Sciatic nerve (tissue), 2 donors: Measurements from ENCODE around the gene PDGFB. TPM values are rescaled to one million over a fixed set of nuclear protein-coding genes. Genes with fewer than 3 reads are reported as not detected.

Experiments
- ATAC-seq: fragments of 200-7000 bp; cut with Tn5 transposase; one replicate; pipeline ENCODE4 v1.9.1; 2020; ENCODE audit warnings: mild to moderate bottlenecking, moderate library complexity
- DNase-seq: peaks from one replicate; pipeline ENCODE4 v3.0.0-alpha.2; 2020; ENCODE audit warnings: low spot score
- intact Hi-C: fragments of 100-400 bp; cut with DNase I; formaldehyde crosslinking; loops from one replicate; pipeline ENCODE4 v1.14.2; 2022
- total RNA-seq: library from RNA; stranded (reverse); fragmentation: NEBNext Ultra II Directional; extraction: Animal tissue kit (Norgen Biotek cat#: 25700); gene quantifications from one replicate; pipeline ENCODE4 v1.2.1, GENCODE V29; 2021
- donor health status: DM: no; HTN: no; CAD: no.
- donor health status: DM: no; HTN: no; CAD: no.

PDGFB gene
- total RNA-seq, 1 donor from 2014 or later, result 24.2 TPM

DNA sequence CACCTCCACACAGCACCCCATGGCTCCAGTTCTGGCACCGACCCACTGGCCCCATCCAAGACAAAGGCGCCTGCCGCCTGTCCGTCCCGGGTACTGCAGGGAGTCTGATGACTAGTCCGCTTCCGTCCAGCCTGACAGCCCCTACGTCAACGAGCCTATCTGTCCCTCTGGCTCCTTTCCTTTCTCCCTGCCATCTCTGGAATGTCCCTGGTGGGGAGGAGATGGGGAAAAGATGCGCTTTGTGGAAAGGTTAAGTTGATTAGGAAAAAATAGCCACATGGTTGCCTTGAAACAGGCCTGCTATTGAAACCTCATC is 10.4 kb downstream of the PDGFB start:
- intact Hi-C loops, result loop anchor here (5.0 kb wide), 1 partner anchor 47 kb away; no protein-coding TSS in a partner anchor

GRCh38 chr22:39233710-39234471 is 10.9 kb downstream of the PDGFB start:
- ATAC-seq (peak; percentile 16), DNase-seq (no peak)
- intact Hi-C loops, result loop anchor here (5.0 kb wide), 1 partner anchor 47 kb away; no protein-coding TSS in a partner anchor

More for the DNA sequence above, 10.4 kb downstream of the PDGFB start:
- peak; percentile 44 for ATAC-seq
- no peak for DNase-seq

GRCh38 chr22:39232806-39233709 is 11.7 kb downstream of the PDGFB start:
- intact Hi-C loops, result loop anchor here (5.0 kb wide), 1 partner anchor 46 kb away; no protein-coding TSS in a partner anchor

DNA sequence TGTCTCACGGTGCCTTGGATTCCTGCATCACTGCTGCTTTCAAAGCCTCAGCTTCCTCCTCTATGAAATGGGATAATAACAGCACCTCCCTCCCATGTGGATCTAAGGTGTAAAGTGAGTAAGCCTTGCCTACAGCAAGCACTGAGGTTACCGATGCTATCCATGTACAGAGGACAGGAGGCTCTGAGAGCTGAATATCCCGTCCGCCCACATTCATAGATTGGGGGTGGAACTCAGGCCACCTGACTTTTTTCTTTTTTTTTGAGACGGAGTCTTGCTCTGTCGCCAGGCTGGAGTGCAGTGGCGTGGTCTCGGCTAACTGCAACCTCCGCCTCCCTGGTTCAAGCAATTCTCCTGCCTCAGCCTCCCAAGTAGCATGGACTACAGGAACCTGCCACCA is 12.5 kb downstream of the PDGFB start:
- no peak for ATAC-seq
- intact Hi-C loops, result loop anchor here (5.0 kb wide), 1 partner anchor 45 kb away; no protein-coding TSS in a partner anchor
- no peak for DNase-seq

More at GRCh38 chr22:39232806-39233709, 11.7 kb downstream of the PDGFB start:
- ATAC-seq, result no peak
- DNase-seq, result no peak

GRCh38 chr22:39231197-39231950 is 13.4 kb downstream of the PDGFB start:
- ATAC-seq, result no peak
- no peak for DNase-seq
- intact Hi-C loops, result loop anchor here (5.0 kb wide), 1 partner anchor 44 kb away; no protein-coding TSS in a partner anchor

DNA sequence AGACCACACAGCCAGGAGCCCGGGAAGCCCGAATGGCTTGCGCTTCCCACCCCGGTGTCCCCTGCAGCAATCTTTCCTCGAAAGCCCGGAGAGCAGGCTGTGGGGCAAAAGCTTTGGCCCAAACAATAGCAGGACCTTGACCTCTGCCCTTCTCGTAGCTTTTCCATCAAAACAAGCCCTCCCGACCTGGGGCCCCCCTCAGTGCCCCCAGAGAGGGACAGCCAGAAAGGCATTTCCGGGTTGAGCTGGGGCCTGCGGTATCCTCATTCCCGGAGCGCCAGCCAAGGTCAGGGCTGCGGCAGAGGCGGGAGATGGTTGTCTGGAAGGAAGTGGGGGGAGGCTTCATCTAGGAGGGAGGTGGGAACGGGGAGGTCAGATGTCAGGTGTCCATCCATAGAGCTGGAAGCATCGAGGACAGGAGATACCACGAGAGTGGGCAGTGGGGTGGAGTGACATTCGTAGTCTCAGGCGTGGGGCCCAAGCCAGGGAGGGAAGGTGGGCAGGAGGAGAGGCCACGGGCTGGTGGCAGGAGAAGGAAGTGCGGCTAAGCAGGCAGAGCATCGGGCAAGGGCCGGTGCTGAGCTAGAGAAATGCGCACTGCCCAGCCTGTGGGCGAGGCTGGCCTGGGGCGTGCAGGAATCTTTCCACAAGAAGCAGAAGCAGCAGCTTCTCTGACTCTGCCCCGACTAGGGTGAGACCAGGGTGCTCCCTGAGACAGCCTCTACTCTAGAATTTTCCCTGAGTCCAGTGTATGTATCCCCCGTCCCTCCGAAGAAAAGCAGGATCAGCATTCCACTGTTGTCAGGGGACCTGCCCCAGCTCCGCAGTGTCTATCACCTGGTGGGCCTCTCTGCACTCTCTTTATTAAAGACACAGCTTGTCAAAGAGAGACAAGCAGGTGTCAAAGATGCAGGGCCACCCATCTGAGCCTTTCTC is 14.3 kb downstream of the PDGFB start:
- no peak for DNase-seq
- ATAC-seq, result peak; percentile 27
- intact Hi-C loops, result loop anchor here (5.0 kb wide), 1 partner anchor 43 kb away; no protein-coding TSS in a partner anchor

GRCh38 chr22:39229688-39230260 is 15.0 kb downstream of the PDGFB start:
- no peak for ATAC-seq
- no peak for DNase-seq
- intact Hi-C loops, result loop anchor here (5.0 kb wide), 1 partner anchor 42 kb away; no protein-coding TSS in a partner anchor

DNA sequence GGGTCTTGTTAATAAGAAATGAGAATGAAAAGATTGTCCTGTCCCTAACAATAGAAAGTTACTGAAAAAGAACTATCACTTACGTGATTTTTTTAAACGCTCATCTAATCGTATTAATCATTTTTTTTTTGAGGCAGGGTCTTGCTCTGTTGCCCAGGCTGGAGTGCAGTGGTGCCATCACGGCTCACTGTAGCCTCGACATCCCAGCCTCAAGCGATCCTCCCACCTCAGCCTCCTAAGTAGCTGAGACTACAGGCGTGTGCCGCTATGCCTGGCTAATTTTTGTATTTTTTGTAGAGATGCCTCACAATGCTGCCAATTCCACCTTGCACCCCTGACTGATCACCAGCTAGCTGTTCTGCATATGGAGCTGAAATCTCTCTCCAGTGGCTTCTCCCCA is 15.7 kb downstream of the PDGFB start:
- ATAC-seq (no peak), DNase-seq (no peak)
- intact Hi-C loops, result no loop called here

GRCh38 chr22:39227542-39228272 is 17.1 kb downstream of the PDGFB start:
- intact Hi-C loops, result no loop called here
- ATAC-seq (no peak), DNase-seq (no peak)

DNA sequence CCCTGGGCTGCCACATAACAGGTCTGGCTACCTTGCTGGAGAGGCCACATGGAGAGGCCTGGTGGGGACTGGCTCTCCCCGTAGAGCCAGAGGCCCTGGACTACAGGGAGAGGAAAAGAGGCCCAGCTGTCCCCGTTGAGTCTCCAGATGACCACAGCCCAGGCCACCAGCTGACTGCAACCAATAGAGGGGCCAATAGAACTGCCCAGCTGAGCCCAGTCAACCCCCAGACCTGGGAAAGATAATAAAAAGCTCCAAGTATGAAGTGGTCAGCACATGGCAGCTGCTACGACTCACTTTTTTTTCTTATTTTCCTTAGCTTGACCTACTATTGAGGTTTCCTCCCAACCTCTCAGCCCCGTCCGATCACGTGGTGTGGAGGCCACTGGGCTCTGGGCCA is 18.4 kb downstream of the PDGFB start:
- no peak for ATAC-seq
- no peak for DNase-seq
- intact Hi-C loops, result no loop called here

DNA sequence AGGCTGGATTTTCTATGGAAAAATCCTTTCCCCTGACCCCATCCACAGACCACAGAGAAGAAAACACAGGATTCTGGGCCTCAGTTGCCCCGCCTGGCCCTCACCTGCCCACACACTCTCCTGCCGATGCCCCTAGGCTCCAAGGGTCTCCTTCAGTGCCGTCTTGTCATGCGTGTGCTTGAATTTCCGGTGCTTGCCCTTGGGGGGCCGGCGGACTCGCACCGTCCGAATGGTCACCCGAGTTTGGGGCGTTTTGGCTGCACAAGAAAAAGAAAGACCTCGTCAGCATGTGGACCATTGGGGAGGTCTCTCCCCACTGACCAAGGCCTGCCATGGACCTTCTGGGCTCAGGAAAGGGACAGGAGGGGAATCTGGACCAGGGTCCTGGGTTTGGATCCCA is 19.2 kb downstream of the PDGFB start:
- DNase-seq (no peak), ATAC-seq (no peak)
- intact Hi-C loops, result no loop called here

- intact Hi-C loops, result no loop called here
- ATAC-seq, result no peak
- DNase-seq, result no peak
These were observed 20.2 kb downstream of the PDGFB start for GRCh38 chr22:39224550-39224949.

DNA sequence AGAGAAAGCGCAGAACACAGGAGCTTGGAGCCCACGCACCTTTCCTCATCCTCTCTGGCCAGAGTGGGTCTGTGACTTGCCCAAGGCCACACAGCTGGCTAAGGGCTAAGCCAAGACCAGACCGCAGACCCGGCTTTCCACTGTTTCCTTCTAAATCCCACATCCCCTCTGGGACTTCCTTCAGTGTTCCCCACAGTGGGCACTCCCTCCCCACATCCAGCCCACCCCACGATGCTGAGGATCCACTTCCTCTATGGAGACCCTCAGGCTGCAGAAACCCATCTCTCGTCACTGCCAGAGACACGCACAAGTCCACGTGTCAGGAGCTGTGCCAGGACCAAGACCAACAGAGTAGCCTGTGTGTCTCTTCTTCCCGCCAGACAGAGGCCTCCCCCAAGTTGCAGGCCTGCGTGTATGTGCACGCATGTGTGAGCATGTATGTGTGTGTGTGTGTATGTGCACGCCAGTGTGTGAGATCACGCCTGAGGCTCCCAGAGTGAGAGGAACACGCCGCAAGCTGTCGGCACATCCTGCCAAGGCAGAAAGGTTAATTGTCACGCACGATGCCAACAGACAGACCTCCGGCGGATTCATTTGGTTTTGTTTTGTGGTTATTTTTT is 21.6 kb downstream of the PDGFB start:
- no peak for DNase-seq

DNA sequence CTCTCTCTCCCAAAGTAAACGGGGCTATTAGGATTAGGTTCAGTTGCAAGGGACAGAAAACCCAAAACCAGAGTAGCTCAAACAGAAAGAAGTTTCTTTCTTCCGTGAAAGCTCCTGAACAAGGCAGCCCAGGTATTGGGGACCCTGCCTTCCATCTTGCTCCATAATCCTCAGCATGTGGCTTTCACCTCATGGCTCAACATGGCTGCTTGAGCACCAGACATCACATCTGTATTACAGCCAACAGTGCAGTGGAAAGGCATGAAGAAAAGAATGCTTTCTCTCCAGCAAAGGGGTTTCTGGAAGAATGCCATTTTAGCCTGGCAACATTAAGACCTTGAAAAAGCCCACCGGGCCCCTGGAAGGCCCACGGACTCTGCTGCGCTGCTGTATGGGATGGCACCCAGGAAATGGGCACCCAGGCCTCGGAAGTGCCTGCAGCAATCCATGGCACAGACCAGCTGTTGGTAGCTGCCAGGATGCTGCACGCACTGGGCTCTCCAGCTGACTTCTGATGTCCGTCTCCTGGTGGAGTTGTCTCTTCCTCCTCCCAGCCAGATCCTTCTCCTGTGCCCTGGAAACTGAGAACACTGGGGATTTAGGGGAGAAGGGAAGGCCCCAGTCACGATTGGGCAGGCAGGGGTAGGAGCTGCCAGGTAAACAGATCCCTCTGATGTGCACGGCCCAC is 22.6 kb downstream of the PDGFB start:
- no peak for DNase-seq
- intact Hi-C loops, result no loop called here
- ATAC-seq, result no peak

More for the DNA sequence above, 21.6 kb downstream of the PDGFB start:
- ATAC-seq, result peak; percentile 13
- intact Hi-C loops, result no loop called here

GRCh38 chr22:39220890-39221850 is 23.6 kb downstream of the PDGFB start:
- DNase-seq, result peak; percentile 33
- no peak for ATAC-seq
- intact Hi-C loops, result no loop called here
